GM10248 (cell line): Measurements from ENCODE around the gene DCANP1.

Experiments used
- CTCF ChIA-PET: fragments of 300-600 bp; sonication (Branson Sonifier 250); formaldehyde crosslinking; extraction: SDS; loops from one replicate; lab custom pipeline; 2021; ENCODE audit warnings: antibody characterized with exemption; lab: Yijun Ruan, JAX
- POLR2A ChIA-PET: fragments of 350-650 bp; sonication (Branson Sonifier 250); formaldehyde crosslinking; extraction: SDS; loops from one replicate; lab custom pipeline; 2020; ENCODE audit warnings: antibody characterized with exemption; lab: Yijun Ruan, JAX
- DNase-seq: peaks from one replicate; pipeline ENCODE4 v3.0.0; 2012; ENCODE audit errors: extremely low spot score
- TF ChIP-seq, protein P1 (sequence below): IDR thresholded peaks from 2 replicates; pipeline ENCODE4 v1.5.1; 2012; ENCODE audit warnings: mild to moderate bottlenecking, low read depth; ENCODE audit errors: extremely low read depth, missing control alignments, control extremely low read depth

The DCANP1 gene

DNA sequence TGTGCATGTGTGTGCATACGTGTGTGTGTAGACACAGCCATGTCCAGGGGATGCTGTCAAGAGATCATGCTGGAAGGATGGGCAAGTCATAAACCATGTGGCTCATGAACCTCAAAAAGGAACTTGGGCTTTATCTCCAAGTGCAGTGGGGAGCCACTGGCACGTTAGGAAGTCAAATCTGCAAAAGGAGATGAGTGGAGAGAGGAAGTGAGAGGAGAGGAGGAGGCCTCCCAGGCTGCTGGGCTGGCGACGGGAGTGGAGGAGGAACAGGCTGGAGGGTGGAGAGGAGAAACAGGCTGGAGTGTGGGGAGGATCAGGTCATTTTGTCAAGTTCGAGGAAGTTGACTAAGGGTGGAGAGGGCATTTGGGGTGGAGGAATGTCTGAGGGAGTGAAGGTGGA, 34.2 kb upstream of the DCANP1 start:
- TF ChIP-seq, protein P1, sequence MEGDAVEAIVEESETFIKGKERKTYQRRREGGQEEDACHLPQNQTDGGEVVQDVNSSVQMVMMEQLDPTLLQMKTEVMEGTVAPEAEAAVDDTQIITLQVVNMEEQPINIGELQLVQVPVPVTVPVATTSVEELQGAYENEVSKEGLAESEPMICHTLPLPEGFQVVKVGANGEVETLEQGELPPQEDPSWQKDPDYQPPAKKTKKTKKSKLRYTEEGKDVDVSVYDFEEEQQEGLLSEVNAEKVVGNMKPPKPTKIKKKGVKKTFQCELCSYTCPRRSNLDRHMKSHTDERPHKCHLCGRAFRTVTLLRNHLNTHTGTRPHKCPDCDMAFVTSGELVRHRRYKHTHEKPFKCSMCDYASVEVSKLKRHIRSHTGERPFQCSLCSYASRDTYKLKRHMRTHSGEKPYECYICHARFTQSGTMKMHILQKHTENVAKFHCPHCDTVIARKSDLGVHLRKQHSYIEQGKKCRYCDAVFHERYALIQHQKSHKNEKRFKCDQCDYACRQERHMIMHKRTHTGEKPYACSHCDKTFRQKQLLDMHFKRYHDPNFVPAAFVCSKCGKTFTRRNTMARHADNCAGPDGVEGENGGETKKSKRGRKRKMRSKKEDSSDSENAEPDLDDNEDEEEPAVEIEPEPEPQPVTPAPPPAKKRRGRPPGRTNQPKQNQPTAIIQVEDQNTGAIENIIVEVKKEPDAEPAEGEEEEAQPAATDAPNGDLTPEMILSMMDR = no peak
- ChIA-PET CTCF (interaction anchor here (30.0 kb wide), 1 partner anchor 78 kb away, joined by 914 read pairs; no protein-coding TSS in a partner anchor), POLR2A (no interaction called here)
- no peak for DNase-seq

DNA sequence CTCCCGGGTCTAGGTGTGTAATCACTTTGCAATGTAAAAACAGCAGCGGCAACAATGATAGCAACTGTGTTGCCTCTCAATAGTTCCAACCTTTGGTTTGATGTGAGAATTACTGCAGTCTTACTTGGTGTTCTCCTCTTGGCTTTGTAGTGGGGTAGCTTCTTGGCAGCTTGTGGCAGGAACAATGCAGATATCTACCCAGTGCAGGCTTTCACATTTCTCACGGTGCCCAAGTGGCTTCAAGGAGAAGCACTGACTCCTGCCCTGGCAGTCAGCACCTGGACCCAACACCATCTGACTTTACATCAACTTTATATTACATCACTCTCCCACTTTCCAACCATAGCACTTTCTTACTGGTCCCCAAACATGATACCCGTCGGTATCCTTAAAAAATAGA, 33.4 kb upstream of the DCANP1 start:
- ChIA-PET POLR2A (no interaction called here), CTCF (interaction anchor here (0.5 to 30.0 kb wide), 6 partner anchors 14 to 78 kb away, joined by 3 to 914 read pairs (median 6); no protein-coding TSS in a partner anchor)
- TF ChIP-seq, protein P1 = no peak
- DNase-seq = no peak

DNA sequence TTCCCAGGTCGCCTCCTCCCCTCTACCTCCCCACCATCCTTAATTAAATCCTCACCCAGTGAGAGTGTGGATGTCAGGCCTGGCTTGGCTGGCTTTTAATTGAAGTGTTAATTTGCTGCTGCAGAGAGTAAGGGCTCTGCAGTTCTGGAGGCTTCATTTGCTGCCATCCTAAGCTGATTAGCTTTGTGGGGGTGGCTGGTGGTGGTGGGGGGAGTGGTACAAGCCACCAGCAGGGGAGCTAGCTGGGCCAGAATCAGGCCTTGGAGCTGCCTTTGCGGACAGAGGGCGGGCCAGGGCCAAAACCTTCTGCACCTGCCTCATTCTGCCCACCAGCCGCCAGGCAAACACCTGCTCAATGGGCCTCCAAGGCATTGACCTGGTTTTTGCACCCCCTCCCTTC, 31.8 kb upstream of the DCANP1 start:
- no peak for DNase-seq
- ChIA-PET CTCF (interaction anchor here (3.2 to 30.0 kb wide), 2 partner anchors 13 to 80 kb away, joined by 22 to 914 read pairs; no protein-coding TSS in a partner anchor), POLR2A (no interaction called here)
- TF ChIP-seq, protein P1 = no peak

DNA sequence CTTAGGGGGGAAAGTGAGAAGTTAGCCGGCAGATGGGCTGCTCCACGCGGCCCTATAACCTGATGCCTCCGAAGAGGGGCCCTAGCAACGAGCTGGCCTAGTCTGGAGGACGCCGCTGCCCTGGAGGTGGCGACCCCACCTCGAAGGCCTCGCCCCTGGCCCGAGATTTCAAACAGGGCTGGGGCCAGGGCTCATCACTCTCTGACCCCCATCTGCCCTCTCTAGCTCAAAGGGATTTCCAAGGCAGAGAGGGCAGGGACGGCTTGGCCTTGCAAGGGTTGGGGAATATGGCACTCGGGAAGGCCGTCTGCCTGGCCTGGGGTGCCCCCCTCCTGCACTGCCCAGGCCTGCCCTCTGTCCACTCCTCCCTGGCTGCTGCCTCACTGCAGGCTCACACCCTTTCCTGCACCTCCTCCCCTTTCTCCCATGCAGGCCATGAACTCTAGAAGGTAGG, 30.5 kb upstream of the DCANP1 start:
- ChIA-PET POLR2A (no interaction called here), CTCF (interaction anchor here (1.2 to 30.0 kb wide), 3 partner anchors 10 to 81 kb away, joined by 3 to 914 read pairs (median 22); no protein-coding TSS in a partner anchor)

DNA sequence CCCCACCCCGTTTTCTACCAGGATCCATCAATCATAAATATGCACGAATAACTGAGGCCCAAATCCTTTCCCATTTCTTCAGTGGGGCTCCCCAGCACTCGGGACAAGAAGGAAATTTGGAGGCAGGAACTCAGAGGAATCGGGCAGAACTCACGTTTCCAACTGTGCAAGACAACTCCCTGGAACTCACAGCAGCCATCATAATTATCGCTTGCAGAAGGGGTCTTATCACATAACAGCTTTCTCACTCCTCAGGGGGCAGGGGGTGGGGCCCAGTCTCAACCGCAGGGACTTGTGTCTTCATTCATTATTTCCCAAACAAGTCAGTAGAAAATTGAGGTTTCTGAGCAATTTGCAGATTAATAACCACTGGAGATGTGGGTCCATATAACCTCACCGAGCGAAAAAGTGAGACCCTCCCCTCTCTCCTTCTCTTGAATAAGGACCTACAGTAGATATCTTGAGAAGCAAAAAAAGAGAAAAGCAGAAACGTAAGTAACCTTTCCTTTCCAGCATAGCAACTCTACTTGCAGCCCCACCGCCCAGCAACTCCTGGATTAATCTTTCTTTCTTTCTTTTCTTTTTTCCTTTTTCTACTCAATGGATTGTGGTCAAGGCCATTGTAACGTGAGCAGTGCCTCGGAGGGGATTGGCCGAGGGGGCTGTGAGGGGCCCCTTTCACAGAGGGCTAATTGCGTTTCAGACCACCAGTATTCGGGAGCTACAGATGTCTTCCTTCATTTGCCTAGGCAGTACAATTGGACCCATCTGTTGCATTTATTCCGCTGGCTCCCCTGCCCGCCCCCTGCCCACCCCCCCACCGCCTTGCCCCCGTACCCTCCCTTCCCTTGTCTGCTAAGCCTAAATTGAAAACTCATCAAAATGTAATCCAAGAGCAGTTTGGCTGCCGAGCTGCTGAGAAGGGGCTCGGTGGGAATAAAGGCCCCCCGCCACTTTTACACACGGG, 29.8 kb upstream of the DCANP1 start:
- no peak for DNase-seq
- TF ChIP-seq, protein P1 = no peak
- ChIA-PET CTCF (interaction anchor here (2.7 to 30.0 kb wide), 2 partner anchors 11 to 82 kb away, joined by 13 to 914 read pairs; no protein-coding TSS in a partner anchor), POLR2A (no interaction called here)

More for the DNA sequence above, 30.5 kb upstream of the DCANP1 start:
- TF ChIP-seq, protein P1 = no peak
- no peak for DNase-seq

DNA sequence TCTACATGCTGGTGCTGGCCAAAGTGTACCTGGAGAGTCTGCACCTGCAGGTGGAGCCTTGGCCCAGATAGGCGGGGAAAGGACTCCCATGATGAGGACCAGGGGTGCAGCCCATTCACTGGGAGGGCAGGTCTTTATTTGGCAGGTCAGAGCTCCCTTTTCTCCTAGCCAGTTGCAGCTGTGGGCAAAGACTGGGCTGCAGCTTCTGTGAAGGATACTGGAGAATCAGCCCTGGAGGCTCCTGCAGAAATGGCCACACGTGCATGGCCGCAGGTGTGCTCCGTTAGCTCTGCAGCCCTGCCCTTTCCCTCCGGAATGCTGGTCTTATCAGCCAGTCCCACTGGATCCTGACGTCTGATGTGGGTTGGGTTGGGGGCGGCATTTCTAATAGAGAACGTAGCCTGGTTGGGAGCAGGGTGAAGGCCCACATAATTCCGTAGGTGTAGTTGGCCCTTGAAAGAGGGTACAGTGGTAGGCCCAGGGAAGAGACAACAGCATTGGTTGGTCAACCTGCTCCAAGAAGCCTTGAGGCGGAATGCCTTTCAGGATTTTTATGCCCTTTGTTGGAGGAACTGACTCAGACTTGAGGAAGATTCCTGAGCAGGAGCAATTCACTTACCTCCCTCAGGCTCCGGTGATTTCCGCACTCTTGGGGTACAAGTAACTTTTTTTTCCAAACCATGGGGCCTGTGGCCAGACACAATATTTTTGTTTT, 27.0 kb upstream of the DCANP1 start:
- TF ChIP-seq, protein P1 = no peak
- CTCF ChIA-PET = interaction anchor here (0.9 to 30.0 kb wide), 6 partner anchors 8 to 85 kb away, joined by 3 to 914 read pairs (median 10); no protein-coding TSS in a partner anchor
- no peak for DNase-seq
- POLR2A ChIA-PET = no interaction called here
